22Rv1 (cell line): ENCODE measurements around the gene MYO15B.

Source experiments
- H3K27ac ChIP-seq: fragments of 450-650 bp; 2 replicates; pipeline ENCODE4 v1.5.1; 2017
- ZFX ChIP-seq: fragments of 450-650 bp; IDR thresholded peaks from 2 replicates; pipeline ENCODE4 v1.6.1; 2017; ENCODE audit warnings: antibody characterized with exemption, borderline replicate concordance
- TF ChIP-seq, protein P1 (sequence below): fragments of 450-650 bp; IDR thresholded peaks from 2 replicates; pipeline ENCODE4 v1.5.1; 2017; ENCODE audit warnings: mild to moderate bottlenecking

MYO15B gene

DNA sequence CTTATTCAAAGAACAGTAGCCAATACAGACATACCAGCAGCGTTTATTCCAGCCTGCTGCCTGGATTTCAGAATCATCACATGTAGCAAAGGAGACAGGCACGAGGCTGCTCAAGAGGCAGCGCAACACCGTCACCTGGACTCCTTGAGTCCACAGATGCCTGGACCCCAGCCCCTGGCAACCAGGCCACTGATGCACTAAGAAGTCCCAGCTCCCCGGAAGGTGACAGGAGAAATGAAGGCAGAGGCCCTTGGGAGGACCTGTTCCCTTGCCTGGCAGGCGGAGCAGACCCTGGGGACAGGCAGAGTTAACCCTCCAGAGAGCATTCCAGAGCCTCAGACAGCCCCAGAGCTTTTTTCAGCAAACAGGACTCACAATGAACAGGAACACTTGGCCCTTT is 62.1 kb downstream of the MYO15B start:
- H3K27ac ChIP-seq = no peak overlapping the region
- no peak for TF ChIP-seq ZFX
- TF ChIP-seq, protein P1, sequence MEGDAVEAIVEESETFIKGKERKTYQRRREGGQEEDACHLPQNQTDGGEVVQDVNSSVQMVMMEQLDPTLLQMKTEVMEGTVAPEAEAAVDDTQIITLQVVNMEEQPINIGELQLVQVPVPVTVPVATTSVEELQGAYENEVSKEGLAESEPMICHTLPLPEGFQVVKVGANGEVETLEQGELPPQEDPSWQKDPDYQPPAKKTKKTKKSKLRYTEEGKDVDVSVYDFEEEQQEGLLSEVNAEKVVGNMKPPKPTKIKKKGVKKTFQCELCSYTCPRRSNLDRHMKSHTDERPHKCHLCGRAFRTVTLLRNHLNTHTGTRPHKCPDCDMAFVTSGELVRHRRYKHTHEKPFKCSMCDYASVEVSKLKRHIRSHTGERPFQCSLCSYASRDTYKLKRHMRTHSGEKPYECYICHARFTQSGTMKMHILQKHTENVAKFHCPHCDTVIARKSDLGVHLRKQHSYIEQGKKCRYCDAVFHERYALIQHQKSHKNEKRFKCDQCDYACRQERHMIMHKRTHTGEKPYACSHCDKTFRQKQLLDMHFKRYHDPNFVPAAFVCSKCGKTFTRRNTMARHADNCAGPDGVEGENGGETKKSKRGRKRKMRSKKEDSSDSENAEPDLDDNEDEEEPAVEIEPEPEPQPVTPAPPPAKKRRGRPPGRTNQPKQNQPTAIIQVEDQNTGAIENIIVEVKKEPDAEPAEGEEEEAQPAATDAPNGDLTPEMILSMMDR = no peak

DNA sequence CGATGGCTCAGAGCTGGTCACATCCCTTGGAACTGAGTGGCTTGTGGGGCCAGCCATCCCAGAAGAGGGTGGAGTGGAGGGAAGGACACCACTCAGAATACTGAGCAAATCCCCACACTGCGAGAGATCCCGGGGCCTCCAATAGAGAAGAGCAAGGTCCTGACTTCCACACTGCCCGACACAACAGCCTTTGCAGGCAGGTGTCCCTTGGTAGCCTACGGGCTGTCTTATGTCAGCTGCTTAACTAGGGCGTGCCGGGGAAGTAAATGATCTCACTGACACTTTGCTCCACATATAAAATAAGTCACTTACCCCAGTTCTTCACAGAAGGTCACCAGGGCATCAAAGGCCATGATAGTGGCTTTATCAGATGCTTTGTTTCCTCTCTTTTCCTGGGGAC is 63.3 kb downstream of the MYO15B start:
- no peak for TF ChIP-seq ZFX
- TF ChIP-seq, protein P1 = no peak
- H3K27ac ChIP-seq = no peak overlapping the region

DNA sequence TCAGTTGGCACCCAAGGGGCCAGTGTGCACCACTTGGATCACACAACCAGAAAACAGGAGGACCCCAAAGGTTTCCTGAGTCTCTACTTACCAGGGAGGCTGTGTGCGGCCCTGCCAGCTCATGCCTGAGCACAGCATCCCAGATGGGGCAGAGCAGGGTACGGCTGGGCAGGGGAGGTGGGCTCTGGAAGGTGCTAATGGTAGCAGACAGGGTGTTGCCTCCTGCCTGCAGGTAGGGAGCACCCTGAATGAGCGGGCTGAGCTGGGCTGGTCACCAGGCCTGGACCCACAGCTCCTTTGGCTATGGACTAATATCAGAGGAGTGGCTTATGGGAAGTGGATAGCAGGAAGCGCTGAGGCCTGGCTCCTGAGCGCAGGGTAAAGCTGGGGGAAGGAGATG is 64.7 kb downstream of the MYO15B start:
- no peak overlapping the region for H3K27ac ChIP-seq
- TF ChIP-seq, protein P1 = no peak
- TF ChIP-seq ZFX = no peak

DNA sequence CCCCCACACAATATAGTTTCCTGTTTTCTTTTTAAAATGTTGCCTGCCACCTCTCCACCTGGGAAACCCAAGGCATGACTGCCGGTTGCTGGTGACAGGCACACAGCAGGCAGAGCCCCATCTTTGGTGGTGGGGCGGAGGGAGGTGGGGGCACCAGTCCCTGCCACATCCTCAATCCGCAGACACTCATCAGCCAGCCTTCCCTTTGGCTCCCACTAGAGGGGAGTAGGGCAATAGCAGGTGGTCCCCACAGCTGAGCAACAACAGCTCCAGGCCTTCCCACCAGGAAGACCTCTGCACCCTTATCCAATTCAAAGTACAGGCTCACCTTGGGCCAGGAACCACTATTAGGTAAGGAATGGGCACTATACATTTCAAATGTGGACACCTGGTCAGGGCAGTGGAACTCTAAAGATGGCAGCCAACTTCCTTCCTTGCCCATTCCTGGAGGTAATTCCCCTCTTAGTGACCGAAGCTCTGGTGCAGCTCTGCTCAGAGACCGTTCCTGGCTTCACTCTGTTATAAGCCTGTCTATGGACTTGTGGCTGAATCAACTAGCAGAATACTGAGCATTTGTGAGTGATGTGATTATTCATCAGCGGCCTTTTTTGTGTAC is 65.4 kb downstream of the MYO15B start:
- TF ChIP-seq ZFX = no peak
- TF ChIP-seq, protein P1 = peak; percentile 84
- H3K27ac ChIP-seq = no peak overlapping the region

DNA sequence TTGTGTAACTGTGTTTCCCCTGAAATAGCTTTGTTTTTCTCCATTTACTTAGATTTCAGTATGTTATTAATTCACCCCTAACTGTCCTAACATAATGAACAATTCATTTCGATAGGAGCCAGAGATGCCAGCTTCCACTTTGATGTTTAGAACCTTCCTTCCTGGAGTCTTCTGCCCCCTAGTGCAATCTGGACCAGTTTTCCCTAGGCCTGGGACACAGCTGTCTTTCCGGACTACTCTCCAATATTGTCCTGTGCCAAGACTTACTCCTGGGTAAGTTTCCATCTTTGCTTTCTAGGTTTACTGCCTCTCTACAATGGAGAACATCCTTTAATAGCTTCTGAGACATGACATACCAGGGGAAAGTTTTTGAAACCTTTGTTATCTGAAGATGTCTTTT is 66.6 kb downstream of the MYO15B start:
- no peak overlapping the region for H3K27ac ChIP-seq
- TF ChIP-seq ZFX = no peak
- TF ChIP-seq, protein P1 = no peak

DNA sequence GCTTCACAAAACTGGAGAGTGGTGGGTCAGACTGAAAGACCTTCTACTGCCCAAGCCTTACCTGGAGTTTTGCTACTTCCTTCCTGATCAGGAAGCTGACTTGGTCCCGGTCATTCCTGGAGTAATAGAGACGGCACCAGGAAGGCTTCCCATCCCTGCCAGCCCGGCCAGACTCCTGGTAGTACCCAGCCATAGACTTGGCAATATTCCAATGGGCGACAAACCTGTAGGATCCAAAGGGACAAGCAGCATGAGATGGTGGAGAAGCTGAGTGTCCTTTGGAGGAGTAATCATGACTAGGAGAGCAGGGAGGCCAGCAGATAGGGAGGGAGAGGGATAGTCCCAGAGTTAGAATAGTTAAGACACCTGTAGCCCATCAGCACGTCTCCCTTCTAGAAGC is 70.6 kb downstream of the MYO15B start:
- TF ChIP-seq, protein P1 = no peak
- TF ChIP-seq ZFX = no peak
- no peak overlapping the region for H3K27ac ChIP-seq

DNA sequence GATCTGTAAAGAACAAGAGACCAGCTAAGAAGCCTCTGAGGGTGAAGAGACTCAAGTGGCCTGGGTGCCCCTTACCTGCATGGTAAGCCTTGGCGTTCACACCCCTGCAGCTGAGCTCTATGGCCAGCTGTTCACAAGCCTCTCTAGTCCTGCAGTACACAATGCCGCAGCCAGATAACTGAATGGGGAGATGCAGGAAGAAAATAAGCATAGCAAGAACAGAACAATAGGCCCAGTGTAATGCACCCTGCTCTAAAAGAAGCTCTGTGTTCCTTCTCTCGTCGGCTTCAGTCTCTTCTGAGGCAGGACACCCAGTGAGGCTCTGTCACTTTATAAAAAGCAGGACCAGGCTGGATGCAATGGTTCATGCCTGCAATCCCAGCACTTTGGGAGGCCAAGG is 73.9 kb downstream of the MYO15B start:
- no peak for TF ChIP-seq ZFX
- TF ChIP-seq, protein P1 = no peak
- no peak overlapping the region for H3K27ac ChIP-seq
